GM12892 (cell line): ENCODE measurements around the gene STARD7.

Experiments
- POLR2A ChIP-seq: IDR thresholded peaks from 2 replicates; pipeline ENCODE4 v1.6.1; 2011; ENCODE audit warnings: low read depth, low read length, control low read depth
- POLR2AphosphoS5 ChIP-seq: IDR thresholded peaks from 2 replicates; pipeline ENCODE4 v1.6.1; 2011; ENCODE audit warnings: low read depth, low read length, control low read depth
- TAF1 ChIP-seq: IDR thresholded peaks from 2 replicates; pipeline ENCODE4 v1.6.1; 2011; ENCODE audit warnings: low read depth, mild to moderate bottlenecking, control low read depth, low read length, borderline replicate concordance

DNA sequence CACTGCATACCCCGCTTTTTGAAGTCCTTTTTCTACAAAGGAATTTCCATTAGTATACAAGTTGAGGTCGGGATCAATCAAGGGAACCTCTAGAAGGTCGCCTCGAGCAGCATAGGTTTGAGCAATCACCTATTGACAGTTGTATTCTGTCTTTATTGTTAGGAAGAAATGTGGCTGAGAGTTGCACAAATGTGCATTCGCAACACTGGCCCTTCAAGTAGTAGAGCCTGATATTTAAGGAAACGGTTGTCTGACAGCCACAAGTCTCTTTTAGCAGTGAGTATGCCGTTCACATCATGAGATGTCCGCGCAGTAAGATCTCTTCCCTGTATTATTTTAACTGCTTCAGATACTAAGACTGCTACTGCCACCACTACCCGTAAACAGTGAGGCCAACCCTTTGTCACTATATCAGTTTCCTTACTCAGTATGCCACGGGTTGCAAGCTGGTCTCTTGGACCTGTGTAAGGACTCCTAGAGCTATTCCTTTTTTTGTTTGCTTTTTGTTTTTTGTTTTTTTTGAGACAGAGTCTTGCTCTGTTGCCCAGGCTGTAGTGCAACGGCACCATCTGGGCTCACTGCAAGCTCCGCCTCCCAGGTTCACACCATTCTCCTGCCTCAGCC lies 10.0 kb upstream of the STARD7 start:
- TF ChIP-seq POLR2A (no peak), POLR2AphosphoS5 (no peak), TAF1 (no peak)
